ENCODE data around the gene TNS4.

Gene TNS4

GRCh38 chr17:40481106-40481505 lies 20.3 kb downstream of the TNS4 start:
- TF ChIP-seq CTCF (IDR thresholded peaks at IDR 0.05; ENCODE audit: borderline replicate concordance, control extremely low read depth, extremely low read depth, insufficient read depth, missing control alignments), result no peak
- in situ Hi-C loops (cut with MboI; ENCODE audit: low sequenced_read_pairs, unreplicated experiment), result no loop called here
- no peak for DNase-seq (ENCODE audit: low spot score)

GRCh38 chr17:40480501-40481003 lies 20.9 kb downstream of the TNS4 start:
- DNase-seq (ENCODE audit: low spot score), result peak; percentile 72
- in situ Hi-C loops (cut with MboI; ENCODE audit: low sequenced_read_pairs, unreplicated experiment), result no loop called here
- TF ChIP-seq CTCF (IDR thresholded peaks at IDR 0.05; ENCODE audit: borderline replicate concordance, control extremely low read depth, extremely low read depth, insufficient read depth, missing control alignments), result no peak

GRCh38 chr17:40479754-40480480 lies 21.5 kb downstream of the TNS4 start:
- DNase-seq (ENCODE audit: low spot score), result no peak
- TF ChIP-seq CTCF (IDR thresholded peaks at IDR 0.05; ENCODE audit: borderline replicate concordance, control extremely low read depth, extremely low read depth, insufficient read depth, missing control alignments), result no peak
- in situ Hi-C loops (cut with MboI; ENCODE audit: low sequenced_read_pairs, unreplicated experiment), result no loop called here

- in situ Hi-C loops (cut with MboI; ENCODE audit: low sequenced_read_pairs, unreplicated experiment), result no loop called here
- TF ChIP-seq CTCF (IDR thresholded peaks at IDR 0.05; ENCODE audit: borderline replicate concordance, control extremely low read depth, extremely low read depth, insufficient read depth, missing control alignments), result no peak
- no peak for DNase-seq (ENCODE audit: low spot score)
Observed at GRCh38 chr17:40478486-40478885, 22.9 kb downstream of the TNS4 start.

- in situ Hi-C loops (cut with MboI; ENCODE audit: low sequenced_read_pairs, unreplicated experiment), result no loop called here
- TF ChIP-seq CTCF (IDR thresholded peaks at IDR 0.05; ENCODE audit: borderline replicate concordance, control extremely low read depth, extremely low read depth, insufficient read depth, missing control alignments), result no peak
- no peak for DNase-seq (ENCODE audit: low spot score)
Observed at GRCh38 chr17:40477796-40478195, 23.6 kb downstream of the TNS4 start.

- in situ Hi-C loops (cut with MboI; ENCODE audit: low sequenced_read_pairs, unreplicated experiment), result no loop called here
- DNase-seq (ENCODE audit: low spot score), result no peak
- no peak for TF ChIP-seq CTCF (IDR thresholded peaks at IDR 0.05; ENCODE audit: borderline replicate concordance, control extremely low read depth, extremely low read depth, insufficient read depth, missing control alignments)
Observed at GRCh38 chr17:40475234-40475908, 26.1 kb downstream of the TNS4 start.
